ENCODE data around the gene AGTRAP. TPM values are rescaled to one million over a fixed set of nuclear protein-coding genes. Genes with fewer than 3 reads are reported as not detected.

Gene AGTRAP
- total and polyA plus RNA-seq, 9 of the 15 experiments (the other 6 are each of a cell fraction or from before 2014, with no cell fraction given) = 26.8 to 105 (median 57.5) TPM

- TF ChIP-seq HBP1 (CRISPR knock-in tag; IDR thresholded peaks at IDR 0.05) = peak; percentile 92
- no peak for TF ChIP-seq MIER1 (IDR thresholded peaks at IDR 0.05; ENCODE audit: low read depth)
- no peak for TF ChIP-seq ZNF586 (CRISPR knock-in tag; conservative IDR thresholded peaks at IDR 0.05)
- TF ChIP-seq IRF1 (CRISPR knock-in tag; IDR thresholded peaks at IDR 0.05; ENCODE audit: borderline replicate concordance) = no peak
- no peak for TF ChIP-seq MED1 (CRISPR knock-in tag; IDR thresholded peaks at IDR 0.05; ENCODE audit: borderline replicate concordance)
- no peak for TF ChIP-seq MYBL2 (IDR thresholded peaks at IDR 0.05; ENCODE audit: low read depth)
- TF ChIP-seq MYBL2 (CRISPR knock-in tag; IDR thresholded peaks at IDR 0.05; ENCODE audit: borderline replicate concordance) = no peak
- no peak for TF ChIP-seq TBP (optimal IDR thresholded peaks at IDR 0.05; ENCODE audit: low read depth, low read length)
- no peak for TF ChIP-seq FOXM1 (IDR thresholded peaks at IDR 0.05; ENCODE audit: low read depth)
- TF ChIP-seq FOXM1 (CRISPR knock-in tag; IDR thresholded peaks at IDR 0.05; ENCODE audit: low read depth) = no peak
- TF ChIP-seq GTF2A2 (tag; IDR thresholded peaks at IDR 0.05) = no peak
- TF ChIP-seq MNT (conservative IDR thresholded peaks at IDR 0.05) = peak; percentile 44 to 79; a peak in 3 of 4 replicates
- no peak for TF ChIP-seq ATF1 (CRISPR knock-in tag; IDR thresholded peaks at IDR 0.05)
- TF ChIP-seq ATF1 (tag; IDR thresholded peaks at IDR 0.05) = peak; percentile 88
- TF ChIP-seq MTA3 (IDR thresholded peaks at IDR 0.05; ENCODE audit: borderline replicate concordance) = no peak; the same call in 1 of the 2 replicates
- TF ChIP-seq RBFOX2 (IDR thresholded peaks at IDR 0.05; ENCODE audit: low read depth, low read length) = peak; percentile 61
- no peak for TF ChIP-seq PTTG1 (tag; IDR thresholded peaks at IDR 0.05; ENCODE audit: low read depth)
- peak; percentile 26; the same call in 1 of the 2 replicates for TF ChIP-seq STAG1 (CRISPR knock-in tag; IDR thresholded peaks at IDR 0.05; ENCODE audit: borderline replicate concordance)
- no peak for TF ChIP-seq ZC3H8 (IDR thresholded peaks at IDR 0.05)
- peak; percentile 89 for TF ChIP-seq ATF3 (IDR thresholded peaks at IDR 0.05)
- peak; percentile 84 for TF ChIP-seq ATF3 (CRISPR knock-in tag; conservative IDR thresholded peaks at IDR 0.05)
- no peak for TF ChIP-seq DDX20 (tag; IDR thresholded peaks at IDR 0.05; ENCODE audit: low read depth)
Measured at GRCh38 chr1:11790880-11791715, 55.2 kb downstream of the AGTRAP start (continued).
